Measurements from ENCODE around the gene SLCO3A1. TPM values are rescaled to one million over a fixed set of nuclear protein-coding genes. Genes with fewer than 3 reads are reported as not detected.
"Not testable (repeated sequence)": the region's sequence is repeated elsewhere in the genome, so short reads cannot be mapped to it uniquely, and the experiment has no call there.

Gene SLCO3A1
- total and polyA plus RNA-seq, 2 experiments from 2014 or later = 1.9 to 6.9 TPM

- Histone ChIP-seq H3K9me2 (ENCODE audit: insufficient read depth) (no peaks in the 10 kb centered on the region), H3K4me1 (ENCODE audit: insufficient read depth) (peaks cover 16% of the 10 kb centered on the region), H3K27ac (no peak overlapping the region), H3K36me3 (ENCODE audit: low read depth) (no peaks in the 10 kb centered on the region), H2AFZ (no peak overlapping the region), H3K9ac (no peak overlapping the region), H3K27me3 (replicated peaks; ENCODE audit: insufficient read depth) (no peaks in the 10 kb centered on the region), H4K20me1 (ENCODE audit: insufficient read depth) (no peaks in the 10 kb centered on the region), H3K4me2 (ENCODE audit: unreplicated experiment) (no peak overlapping the region), H3K4me3 (no peak overlapping the region), H3K79me2 (ENCODE audit: insufficient read depth) (no peaks in the 10 kb centered on the region), H3K9me3 (ENCODE audit: low read depth) (no peaks in the 10 kb centered on the region), H3F3A (ENCODE audit: insufficient read depth) (peaks cover 14% of the 10 kb centered on the region; the same call in 1 of the 2 replicates)
- 92% methylated on average over 7 of the region's 7 CpGs for WGBS, 2 experiments (ENCODE audit: low coverage in 1 of 2, low lambda C conversion rate in 2 of 2, missing lambda C conversion rate in 2 of 2)
- in situ Hi-C loops (cut with MboI) = no loop called here
- DNase-seq = no peak
- TF ChIP-seq EZH2phosphoT487 (IDR thresholded peaks at IDR 0.05; ENCODE audit: insufficient read depth, low read depth) (no peak), EZH2 (IDR thresholded peaks at IDR 0.05; ENCODE audit: insufficient read depth, poor library complexity, severe bottlenecking) (no peak)
These were observed 100.8 kb downstream of the SLCO3A1 start for GRCh38 chr15:91954292-91954691.

- no peak overlapping the region for H3K4me3 ChIP-seq
- TF ChIP-seq EZH2phosphoT487 (IDR thresholded peaks at IDR 0.05; ENCODE audit: insufficient read depth, low read depth) (no peak), EZH2 (IDR thresholded peaks at IDR 0.05; ENCODE audit: insufficient read depth, poor library complexity, severe bottlenecking) (no peak)
- H3K4me1 ChIP-seq (ENCODE audit: insufficient read depth) = peaks cover 12% of the 10 kb centered on the region; the same call in 1 of the 2 replicates
- H2AFZ ChIP-seq = peak overlapping the region; percentile 72
- 20 to 24% methylated on average over 8 of the region's 8 CpGs for WGBS, 2 experiments (ENCODE audit: low coverage in 1 of 2, low lambda C conversion rate in 2 of 2, missing lambda C conversion rate in 2 of 2)
- no peaks in the 10 kb centered on the region for H3K27me3 ChIP-seq (replicated peaks; ENCODE audit: insufficient read depth)
- H4K20me1 ChIP-seq (ENCODE audit: insufficient read depth) = no peaks in the 10 kb centered on the region
- H3K79me2 ChIP-seq (ENCODE audit: insufficient read depth) = no peaks in the 10 kb centered on the region
- H3K36me3 ChIP-seq (ENCODE audit: low read depth) = no peaks in the 10 kb centered on the region
- H3K27ac ChIP-seq = peak overlapping the region; percentile 70
- peak; percentile 84 for DNase-seq
- H3K9me3 ChIP-seq (ENCODE audit: low read depth) = no peaks in the 10 kb centered on the region
- peak overlapping the region; percentile 27 for H3K9ac ChIP-seq
- H3K4me2 ChIP-seq (ENCODE audit: unreplicated experiment) = peak overlapping the region; percentile 39
- H3F3A ChIP-seq (ENCODE audit: insufficient read depth) = peaks cover 14% of the 10 kb centered on the region; the same call in 1 of the 2 replicates
- H3K9me2 ChIP-seq (ENCODE audit: insufficient read depth) = no peaks in the 10 kb centered on the region
- in situ Hi-C loops (cut with MboI) = no loop called here
These were observed 102.7 kb downstream of the SLCO3A1 start for GRCh38 chr15:91956026-91956723.

GRCh38 chr15:91961357-91961756 lies 107.8 kb downstream of the SLCO3A1 start:
- Histone ChIP-seq H3K9ac (no peak overlapping the region), H3K9me2 (ENCODE audit: insufficient read depth) (no peaks in the 10 kb centered on the region), H3K79me2 (ENCODE audit: insufficient read depth) (no peaks in the 10 kb centered on the region), H3K9me3 (ENCODE audit: low read depth) (no peaks in the 10 kb centered on the region), H3K27ac (no peak overlapping the region), H4K20me1 (ENCODE audit: insufficient read depth) (no peaks in the 10 kb centered on the region), H3K4me1 (ENCODE audit: insufficient read depth) (peaks cover 19% of the 10 kb centered on the region), H3K4me3 (no peak overlapping the region), H3K36me3 (ENCODE audit: low read depth) (no peaks in the 10 kb centered on the region), H3K4me2 (ENCODE audit: unreplicated experiment) (no peak overlapping the region), H2AFZ (no peak overlapping the region), H3F3A (ENCODE audit: insufficient read depth) (peaks cover 20% of the 10 kb centered on the region), H3K27me3 (replicated peaks; ENCODE audit: insufficient read depth) (no peaks in the 10 kb centered on the region)
- 87 to 91% methylated on average over 2 of the region's 2 CpGs for WGBS, 2 experiments (ENCODE audit: low coverage in 1 of 2, low lambda C conversion rate in 2 of 2, missing lambda C conversion rate in 2 of 2)
- TF ChIP-seq EZH2 (IDR thresholded peaks at IDR 0.05; ENCODE audit: insufficient read depth, poor library complexity, severe bottlenecking) (no peak), EZH2phosphoT487 (IDR thresholded peaks at IDR 0.05; ENCODE audit: insufficient read depth, low read depth) (no peak)
- DNase-seq = no peak
- in situ Hi-C loops (cut with MboI) = no loop called here

- H2AFZ ChIP-seq; H3K4me3 ChIP-seq; H3K9me2 ChIP-seq (ENCODE audit: insufficient read depth); H3K79me2 ChIP-seq (ENCODE audit: insufficient read depth); H3K27ac ChIP-seq; H3K36me3 ChIP-seq (ENCODE audit: low read depth); H3K9ac ChIP-seq; H3K27me3 ChIP-seq (replicated peaks; ENCODE audit: insufficient read depth); H3K9me3 ChIP-seq (ENCODE audit: low read depth); DNase-seq; in situ Hi-C loops (cut with MboI); H4K20me1 ChIP-seq (ENCODE audit: insufficient read depth); H3K4me2 ChIP-seq (ENCODE audit: unreplicated experiment): not testable (repeated sequence)
- WGBS, 2 experiments (ENCODE audit: low coverage in 1 of 2, low lambda C conversion rate in 2 of 2, missing lambda C conversion rate in 2 of 2) = 84 to 85% methylated on average over 7 of the region's 7 CpGs
- peaks cover 22% of the 10 kb centered on the region for H3F3A ChIP-seq (ENCODE audit: insufficient read depth)
- H3K4me1 ChIP-seq (ENCODE audit: insufficient read depth) = peaks cover 19% of the 10 kb centered on the region
These were observed 110.2 kb downstream of the SLCO3A1 start for GRCh38 chr15:91963747-91964146.

All from GM23248 (cell line).